ENCODE data around the gene WWP2.
"Not testable (repeated sequence)": the region's sequence is repeated elsewhere in the genome, so short reads cannot be mapped to it uniquely, and the experiment has no call there.

The WWP2 gene

GRCh38 chr16:69943241-69944036, 181.3 kb downstream of the WWP2 start:
- not testable (repeated sequence) for DNase-seq (ENCODE audit: low read depth)

DNA sequence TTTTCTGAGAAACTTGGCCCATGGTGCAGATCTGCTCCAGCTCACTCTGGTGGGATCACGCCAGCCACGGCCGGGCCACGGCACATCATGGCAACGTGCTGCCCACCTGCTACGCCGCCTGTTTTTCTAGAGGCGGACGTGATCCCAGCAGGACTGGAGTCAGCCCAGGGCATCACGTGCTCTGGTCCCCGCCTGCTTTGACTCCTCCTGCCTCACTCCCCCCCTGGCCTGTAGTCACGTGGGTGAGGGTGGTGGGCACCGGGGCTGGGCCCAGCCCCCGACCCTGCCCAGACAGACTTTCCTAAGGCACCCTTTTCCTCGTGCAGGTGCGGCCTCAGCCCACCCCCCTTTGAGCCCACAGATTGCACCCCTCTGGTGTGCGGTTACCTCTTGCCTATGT, 188.3 kb downstream of the WWP2 start:
- DNase-seq (ENCODE audit: low read depth) = not testable (repeated sequence)

GRCh38 chr16:69951017-69951671, 189.0 kb downstream of the WWP2 start, which contains the start of gene CLEC18A:
Gene CLEC18A, plus strand, starts transcription at chr16:69951334. Its CDS starts 33 bp downstream, at chr16:69951367.
- not testable (repeated sequence) for DNase-seq (ENCODE audit: low read depth)

GRCh38 chr16:69951672-69952031, 189.5 kb downstream of the WWP2 start:
- not testable (repeated sequence) for DNase-seq (ENCODE audit: low read depth)

GRCh38 chr16:69952116-69952515, 190.0 kb downstream of the WWP2 start:
- DNase-seq (ENCODE audit: low read depth) = not testable (repeated sequence)

DNA sequence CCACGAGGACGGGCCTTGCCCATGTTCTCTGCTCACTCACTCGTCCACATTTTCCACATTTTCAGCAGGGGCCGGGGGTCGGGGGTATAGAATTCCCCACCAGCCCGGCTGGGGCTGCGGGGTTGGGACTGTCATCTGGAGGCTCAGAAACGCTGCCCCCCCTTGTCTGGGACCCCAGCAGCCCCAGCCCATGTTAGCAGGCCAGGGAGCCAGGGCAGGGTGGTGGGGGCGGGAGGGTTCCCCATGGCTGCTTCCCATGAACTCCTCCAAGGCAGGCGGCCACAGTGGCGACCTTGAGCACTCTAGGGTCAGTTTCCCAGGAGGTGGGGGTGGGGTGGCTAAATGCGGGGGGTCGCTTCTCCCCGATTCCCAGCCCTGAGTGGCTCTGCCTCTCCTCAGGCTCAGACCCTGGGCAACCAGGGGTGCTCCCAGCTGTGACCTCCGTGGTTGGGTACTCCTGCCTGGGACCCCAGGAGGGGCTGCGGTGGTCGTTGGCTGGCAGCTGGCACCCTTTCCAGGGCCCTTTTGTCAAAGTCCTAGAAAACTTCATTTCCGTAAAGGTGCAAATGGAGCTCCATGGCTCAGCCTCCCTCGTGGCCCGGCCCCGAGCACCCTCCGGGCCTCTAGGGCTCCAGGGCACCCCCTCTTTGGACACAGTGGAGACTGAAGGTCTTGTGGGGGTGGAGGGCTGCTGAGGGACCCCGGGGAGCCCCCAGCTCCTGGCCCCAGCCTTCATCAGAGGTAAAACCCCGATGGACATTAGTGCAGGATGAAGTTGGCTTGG, 190.6 kb downstream of the WWP2 start:
- DNase-seq (ENCODE audit: low read depth) = not testable (repeated sequence)

DNA sequence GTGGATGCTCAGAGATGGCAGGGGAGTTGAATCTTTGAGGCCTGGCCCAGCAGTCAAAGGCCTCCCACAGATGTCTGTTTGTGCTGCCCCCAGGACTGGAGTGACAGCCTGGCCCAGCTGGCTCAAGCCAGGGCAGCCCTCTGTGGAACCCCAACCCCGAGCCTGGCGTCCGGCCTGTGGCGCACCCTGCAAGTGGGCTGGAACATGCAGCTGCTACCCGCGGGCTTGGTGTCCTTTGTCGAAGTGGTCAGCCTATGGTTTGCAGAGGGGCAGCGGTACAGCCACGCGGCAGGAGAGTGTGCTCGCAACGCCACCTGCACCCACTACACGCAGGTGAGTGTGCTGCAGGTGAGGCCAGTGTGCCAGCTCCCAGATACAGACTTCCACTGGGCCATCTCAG, 192.1 kb downstream of the WWP2 start:
- not testable (repeated sequence) for DNase-seq (ENCODE audit: low read depth)

- not testable (repeated sequence) for DNase-seq (ENCODE audit: low read depth)
These were observed 201.2 kb downstream of the WWP2 start for GRCh38 chr16:69963312-69963711.

DNA sequence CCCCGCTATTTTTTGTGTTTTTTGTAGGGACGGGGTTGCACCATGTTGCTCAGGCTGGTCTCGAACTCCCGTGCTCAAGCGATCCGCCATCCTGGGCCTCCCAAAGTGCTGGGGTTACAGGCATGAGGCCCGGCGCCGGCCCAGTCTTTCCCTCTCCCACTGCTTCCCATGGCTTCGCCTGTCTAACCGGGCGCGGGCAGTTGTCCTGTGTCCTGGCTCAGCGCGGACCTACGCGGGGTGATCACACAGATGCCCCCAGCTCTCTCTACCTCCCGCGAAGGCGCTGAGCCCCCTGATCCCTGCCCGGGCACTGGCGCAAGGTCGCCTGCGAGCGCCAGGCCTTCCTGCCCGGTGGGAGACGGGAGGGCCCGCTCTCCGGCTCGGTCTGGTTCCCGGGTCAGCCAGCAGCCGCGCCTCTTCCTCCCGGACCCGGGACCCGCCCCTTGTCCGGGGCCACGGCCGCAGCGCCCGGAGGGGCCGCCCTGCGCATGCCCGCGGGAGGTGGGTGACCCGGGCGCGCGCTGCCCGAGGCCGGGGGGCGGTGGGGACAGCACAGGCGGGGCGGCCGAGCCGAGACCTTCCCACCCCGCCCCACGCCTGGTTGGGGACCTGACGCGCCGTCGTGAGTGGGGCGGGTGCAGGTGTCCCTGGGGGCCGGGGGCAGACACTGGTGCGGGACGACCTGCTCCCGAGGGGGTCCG, 203.0 kb downstream of the WWP2 start:
- not testable (repeated sequence) for DNase-seq (ENCODE audit: low read depth)

- not testable (repeated sequence) for DNase-seq (ENCODE audit: low read depth)
These were observed 203.5 kb downstream of the WWP2 start for GRCh38 chr16:69965661-69966054.

- not testable (repeated sequence) for DNase-seq (ENCODE audit: low read depth)
These were observed 205.6 kb downstream of the WWP2 start for GRCh38 chr16:69967688-69968087.

- DNase-seq (ENCODE audit: low read depth) = not testable (repeated sequence)
These were observed 206.0 kb downstream of the WWP2 start for GRCh38 chr16:69968125-69968524.

- DNase-seq (ENCODE audit: low read depth) = not testable (repeated sequence)
These were observed 207.5 kb downstream of the WWP2 start for GRCh38 chr16:69969657-69970056.

DNA sequence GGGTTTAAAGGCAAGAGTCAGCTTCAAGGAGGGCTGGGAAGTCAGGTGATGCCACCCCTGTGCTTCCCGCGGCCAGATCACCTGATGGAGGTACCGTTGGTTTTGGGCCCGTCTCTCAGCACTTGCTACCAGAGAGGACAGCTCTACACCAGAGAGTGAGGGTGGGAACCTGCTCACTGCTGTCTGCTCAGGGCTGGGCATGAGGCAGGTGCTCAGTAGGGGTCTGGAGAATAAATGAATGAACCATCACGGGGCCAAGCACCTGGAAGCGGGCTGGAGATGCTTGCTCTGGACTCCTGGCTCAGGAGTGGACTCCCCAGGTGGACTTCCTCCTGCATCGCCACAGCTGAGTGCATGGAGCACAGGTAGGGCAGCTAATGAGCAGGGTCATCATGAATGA, 210.0 kb downstream of the WWP2 start:
- not testable (repeated sequence) for DNase-seq (ENCODE audit: low read depth)

- DNase-seq (ENCODE audit: low read depth) = not testable (repeated sequence)
These were observed 210.8 kb downstream of the WWP2 start for GRCh38 chr16:69972935-69973334.

DNA sequence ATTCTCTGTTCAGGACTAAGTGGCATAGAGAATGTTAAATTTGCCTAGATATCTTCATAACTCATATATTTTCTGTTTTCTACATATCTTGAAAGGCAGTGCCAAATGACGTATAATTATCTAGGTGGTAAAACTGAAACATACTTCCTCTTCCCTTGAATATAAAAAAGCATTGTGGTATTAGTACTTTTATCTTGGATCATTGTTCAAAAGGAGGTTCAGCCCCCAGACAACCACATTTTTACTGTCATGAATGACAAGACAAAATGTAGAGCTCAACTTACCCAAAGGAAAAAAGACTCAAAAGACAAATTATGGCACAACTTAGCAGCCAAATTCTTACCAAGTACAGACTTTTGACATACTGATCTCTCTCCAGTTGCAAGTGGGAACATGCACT, 223.1 kb downstream of the WWP2 start:
- DNase-seq (ENCODE audit: low read depth) = not testable (repeated sequence)
